A549 (cell line): Measurements from ENCODE around the gene HNRNPA1. TPM values are rescaled to one million over a fixed set of nuclear protein-coding genes. Genes with fewer than 3 reads are reported as not detected.
A peak's percentile ranks its signal among the peaks of the same experiment; 100 is the strongest.
"Not testable (repeated sequence)": the region's sequence is repeated elsewhere in the genome, so short reads cannot be mapped to it uniquely, and the experiment has no call there.

Experiments
- ATAC-seq, 2 experiments: fragments of 200-7000 bp in 1 of 2; fragments of >200 bp in 1 of 2; cut with Nextera tagmentation in 1 of 2; cut with Tn5 transposase in 1 of 2; 3 replicates each; pipeline versions ENCODE4 v1.8.0 to v1.9.1; 2018 to 2020; ENCODE audit warnings: mild to moderate bottlenecking in 1 of 2, moderate library complexity in 1 of 2
- CTCF ChIA-PET: fragments of 300-600 bp; sonication (Branson Sonifier 250); formaldehyde crosslinking; extraction: SDS; loops from one replicate; lab custom pipeline; 2021; ENCODE audit warnings: antibody characterized with exemption, inconsistent platforms; lab: Yijun Ruan, JAX
- POLR2A ChIA-PET: fragments of 350-600 bp; formaldehyde crosslinking; extraction: SDS; loops from one replicate; lab custom pipeline; 2021; ENCODE audit warnings: antibody characterized with exemption, inconsistent platforms; lab: Yijun Ruan, JAX
- DNase-seq, 2 experiments: peaks; one replicate each; pipeline versions ENCODE4 v3.0.0 to v3.0.0-alpha.2; 2011 to 2016; ENCODE audit warnings: low read depth in 1 of 2, low spot score in 1 of 2
- FAIRE-seq: peaks from 2 replicates; lab custom pipeline; 2011; peaks lifted over from hg19 to GRCh38; lab: Jason Lieb, UNC
- H3K27ac ChIP-seq, 2 experiments: fragments of >200 bp; sonication (Bioruptor Twin); formaldehyde crosslinking; 3 replicates each; pipeline ENCODE4 v1.5.1; 2016 to 2017
- H3K4me1 ChIP-seq: fragments of >200 bp; sonication (Bioruptor Twin); formaldehyde crosslinking; 3 replicates; pipeline ENCODE4 v1.6.1; 2016
- H3K4me2 ChIP-seq: fragments of >200 bp; sonication (Bioruptor Twin); formaldehyde crosslinking; 3 replicates; pipeline ENCODE4 v1.6.1; 2016
- H3K4me3 ChIP-seq: fragments of >200 bp; sonication (Bioruptor Twin); formaldehyde crosslinking; 3 replicates; pipeline ENCODE4 v1.5.1; 2016
- H3K9me3 ChIP-seq: fragments of >200 bp; sonication (Bioruptor Twin); formaldehyde crosslinking; 3 replicates; pipeline ENCODE4 v1.6.1; 2016
- CHD2 ChIP-seq: fragments of 150-350 bp; IDR thresholded peaks from 2 replicates; pipeline ENCODE4 v1.6.1; 2014; ENCODE audit warnings: low read length; ENCODE audit not compliant: partially characterized antibody
- CHD4 ChIP-seq: fragments of 200-600 bp; sonication (generic); IDR thresholded peaks from 2 replicates; pipeline ENCODE4 v1.6.1; 2016; ENCODE audit warnings: antibody characterized with exemption, mild to moderate bottlenecking, borderline replicate concordance
- EHF ChIP-seq: fragments of 250-450 bp; sonication (Bioruptor Pico); IDR thresholded peaks from 2 replicates; pipeline ENCODE4 v1.5.0; 2020; ENCODE audit warnings: mild to moderate bottlenecking
- FOSB ChIP-seq: fragments of 250-450 bp; sonication (Bioruptor Pico); IDR thresholded peaks from 2 replicates; pipeline ENCODE4 v1.5.0; 2020; ENCODE audit warnings: mild to moderate bottlenecking, moderate library complexity
- FOSL2 ChIP-seq, 2 experiments: fragments of 450-650 bp in 1 of 2; fragments of >200 bp in 1 of 2; sonication (Bioruptor Twin) in 1 of 2; formaldehyde crosslinking; IDR thresholded peaks; 2 replicates each; pipeline versions ENCODE4 v1.5.0 to v1.6.1; 2016 to 2020; ENCODE audit warnings: mild to moderate bottlenecking in 1 of 2, moderate library complexity in 1 of 2
- FOXS1 ChIP-seq: fragments of 250-450 bp; sonication (Bioruptor Pico); IDR thresholded peaks from 2 replicates; pipeline ENCODE4 v1.5.0; 2020; ENCODE audit warnings: mild to moderate bottlenecking, moderate library complexity
- HEYL ChIP-seq: fragments of 250-450 bp; sonication (Bioruptor Pico); IDR thresholded peaks from 2 replicates; pipeline ENCODE4 v1.8.0; 2021; ENCODE audit warnings: mild to moderate bottlenecking, moderate library complexity
- HOXB5 ChIP-seq: fragments of 250-450 bp; sonication (Bioruptor Pico); IDR thresholded peaks from 2 replicates; pipeline ENCODE4 v1.5.0; 2020; ENCODE audit warnings: mild to moderate bottlenecking, moderate library complexity
- JUN ChIP-seq, 2 experiments: fragments of >200 bp; sonication (Bioruptor Twin); formaldehyde crosslinking; IDR thresholded peaks; 2 replicates in 1 of 2; 3 replicates in 1 of 2; pipeline ENCODE4 v1.6.1; 2016 to 2017
- JUNB ChIP-seq: fragments of >200 bp; sonication (Bioruptor Twin); formaldehyde crosslinking; IDR thresholded peaks from 2 replicates; pipeline ENCODE4 v1.6.1; 2016
- KDM5A ChIP-seq: fragments of 200-600 bp; sonication (generic); IDR thresholded peaks from 2 replicates; pipeline ENCODE4 v1.6.1; 2016; ENCODE audit warnings: antibody characterized with exemption, mild to moderate bottlenecking
- MAFK ChIP-seq: fragments of 450-650 bp; IDR thresholded peaks from 2 replicates; pipeline ENCODE4 v1.6.1; 2014; ENCODE audit not compliant: partially characterized antibody
- MYC ChIP-seq: IDR thresholded peaks from 2 replicates; pipeline ENCODE4 v1.6.1; 2012; ENCODE audit warnings: mild to moderate bottlenecking, inconsistent platforms, low read length, improper control_type of control experiment, borderline replicate concordance
- PHF8 ChIP-seq: fragments of 200-600 bp; sonication (generic); IDR thresholded peaks from 2 replicates; pipeline ENCODE4 v1.6.1; 2016; ENCODE audit warnings: low read depth, mild to moderate bottlenecking, antibody characterized with exemption, moderate library complexity, borderline replicate concordance
- SMC3 ChIP-seq: fragments of >200 bp; sonication (Bioruptor Twin); formaldehyde crosslinking; IDR thresholded peaks from 3 replicates; pipeline ENCODE4 v1.6.1; 2018; ENCODE audit warnings: inconsistent platforms
- USF2 ChIP-seq: fragments of 450-650 bp; IDR thresholded peaks from 2 replicates; pipeline ENCODE4 v1.6.1; 2014; ENCODE audit warnings: antibody characterized with exemption
- ZNF302 ChIP-seq: fragments of 250-450 bp; sonication (Bioruptor Pico); IDR thresholded peaks from 2 replicates; pipeline ENCODE4 v1.9.0; 2021; ENCODE audit warnings: inconsistent platforms, mild to moderate bottlenecking, moderate library complexity
- ZSCAN20 ChIP-seq: fragments of 250-450 bp; sonication (Bioruptor Pico); IDR thresholded peaks from 2 replicates; pipeline ENCODE4 v1.8.0; 2022; ENCODE audit warnings: mild to moderate bottlenecking, moderate library complexity
- WGBS: methylation state at CpG from one replicate; pipeline ENCODE4 v1.1.6; 2017; ENCODE audit errors: missing lambda C conversion rate; 5-methylcytosine and 5-hydroxymethylcytosine counted together
- polyA plus RNA-seq, 4 experiments: library from polyadenylated mRNA; depleted of rRNA in 3 of 4; stranded (reverse); fragments of >200 nt; fragmentation: RNase III in 1 of 4; extraction: RNeasy Plus Mini Kit Qiagen cat#74134 plus additional on column Dnase treatment in 1 of 4; gene quantifications; 2 replicates in 3 of 4; 3 replicates in 1 of 4; pipeline ENCODE4 v1.2.3, GENCODE V29; 2011 to 2017
- TF ChIP-seq, protein P1 (sequence below): IDR thresholded peaks from 2 replicates; pipeline ENCODE4 v1.6.1; 2012
- TF ChIP-seq, protein P2 (sequence below): fragments of 250-450 bp; sonication (Bioruptor Pico); IDR thresholded peaks from 2 replicates; pipeline ENCODE4 v1.5.0; 2021; ENCODE audit warnings: mild to moderate bottlenecking, moderate library complexity, borderline replicate concordance

HNRNPA1 gene
- polyA plus RNA-seq, 2 of the 4 experiments (the other 2 are of a cell fraction), result 880 to 1,479 TPM

DNA sequence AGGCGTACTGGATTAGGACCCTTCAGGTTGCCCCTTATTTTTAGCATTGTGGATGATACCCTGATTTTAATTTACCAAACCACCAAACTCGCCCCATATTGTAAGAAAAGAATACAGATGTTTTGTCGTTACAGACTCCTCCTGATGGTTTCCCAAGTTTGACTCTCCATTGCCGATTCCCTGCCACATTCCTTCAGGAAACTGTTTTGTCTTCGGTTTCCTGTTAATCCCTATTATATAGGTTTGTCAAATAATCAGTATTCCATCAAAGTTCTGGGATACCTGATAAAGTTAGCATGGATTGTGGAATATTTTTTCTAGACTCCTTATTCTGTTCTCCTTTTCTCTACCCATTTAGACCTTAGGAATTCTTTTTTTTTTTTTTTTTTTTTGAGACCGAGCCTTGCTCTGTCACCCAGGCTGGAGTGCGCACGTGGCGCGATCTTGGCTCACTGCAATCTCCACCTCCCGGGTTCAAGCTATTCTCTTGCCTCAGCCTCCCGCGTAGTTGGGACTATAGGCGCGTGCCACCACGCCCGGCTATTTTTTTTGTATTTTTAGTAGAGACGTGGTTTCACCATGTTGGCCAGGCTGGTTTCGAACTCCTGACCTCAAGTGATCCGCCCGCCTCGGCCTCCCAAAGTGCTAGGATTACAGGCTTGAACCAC is 45.0 kb downstream of the HNRNPA1 start:
- Histone ChIP-seq H3K27ac (peak overlapping the region; percentile 85 to 91), H3K4me3 (peak overlapping the region; percentile 74), H3K4me2 (peak overlapping the region; percentile 59), H3K4me1 (peaks cover 48% of the 10 kb centered on the region)
- WGBS, result 2% methylated on average over 22 of the region's 22 CpGs
- POLR2A ChIA-PET, result interaction anchor here (0.6 to 3.2 kb wide), 10 partner anchors 11 to 74 kb away, joined by 3 to 40 read pairs (median 8); partner anchors contain the start of genes CBX5, HNRNPA1 and NFE2
- peak in 1 of 2 experiments; percentile 39 for DNase-seq
- CTCF ChIA-PET, result interaction anchor here (0.6 to 10.2 kb wide), 42 partner anchors 10 to 113 kb away, joined by 3 to 100 read pairs (median 5); partner anchors contain the start of genes CBX5 and NFE2
- 0 out of 2 replicates have a peak, but pooled peaks have one; percentile 12 for TF ChIP-seq PHF8
- peak; percentile 52; the same call in 1 of the 2 replicates for TF ChIP-seq KDM5A
- TF ChIP-seq HEYL (CRISPR knock-in tag), result 0 out of 2 replicates have a peak, but pooled peaks have one; percentile 44
- peak; percentile 2; the same call in 1 of the 2 replicates for TF ChIP-seq FOSB (CRISPR knock-in tag)
- TF ChIP-seq, protein P1, sequence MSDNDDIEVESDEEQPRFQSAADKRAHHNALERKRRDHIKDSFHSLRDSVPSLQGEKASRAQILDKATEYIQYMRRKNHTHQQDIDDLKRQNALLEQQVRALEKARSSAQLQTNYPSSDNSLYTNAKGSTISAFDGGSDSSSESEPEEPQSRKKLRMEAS, result peak; percentile 70
- TF ChIP-seq MYC, result peak; percentile 74
- ATAC-seq, H3K9me3 ChIP-seq, FAIRE-seq: not testable (repeated sequence)

GRCh38 chr12:54328595-54329337 is 48.2 kb downstream of the HNRNPA1 start:
- DNase-seq (no peak), ATAC-seq (no peak), FAIRE-seq (no peak)
- POLR2A ChIA-PET, result interaction anchor here (1.0 kb wide), 1 partner anchor 49 kb away, joined by 3 read pairs; the partner anchor contains the start of genes CBX5 and HNRNPA1
- 94% methylated on average over 6 of the region's 6 CpGs for WGBS
- CTCF ChIA-PET, result interaction anchor here (0.6 to 10.2 kb wide), 8 partner anchors 6 to 1382 kb away, joined by 3 to 100 read pairs (median 6); no protein-coding TSS in a partner anchor
- Histone ChIP-seq H3K4me3 (no peak overlapping the region), H3K4me1 (peaks cover 53% of the 10 kb centered on the region), H3K27ac (peak overlapping the region in 1 of 2 experiments; percentile 53; a peak in 2 of 6 replicates), H3K9me3 (no peaks in the 10 kb centered on the region), H3K4me2 (peak overlapping the region; percentile 16)
- no peak for TF ChIP-seq FOSL2 (IDR thresholded peaks at IDR 0.05)
- TF ChIP-seq FOSL2 (CRISPR knock-in tag; IDR thresholded peaks at IDR 0.05), result no peak
- no peak for TF ChIP-seq SMC3
- no peak for TF ChIP-seq ZNF302
- no peak for TF ChIP-seq ZSCAN20
- TF ChIP-seq JUN (IDR thresholded peaks at IDR 0.05), result no peak
- no peak for TF ChIP-seq USF2
- TF ChIP-seq HOXB5 (CRISPR knock-in tag), result no peak
- no peak for TF ChIP-seq MYC
- no peak for TF ChIP-seq FOXS1 (CRISPR knock-in tag)
- no peak for TF ChIP-seq CHD2
- TF ChIP-seq EHF (CRISPR knock-in tag), result no peak
- no peak for TF ChIP-seq CHD4
- TF ChIP-seq, protein P2, sequence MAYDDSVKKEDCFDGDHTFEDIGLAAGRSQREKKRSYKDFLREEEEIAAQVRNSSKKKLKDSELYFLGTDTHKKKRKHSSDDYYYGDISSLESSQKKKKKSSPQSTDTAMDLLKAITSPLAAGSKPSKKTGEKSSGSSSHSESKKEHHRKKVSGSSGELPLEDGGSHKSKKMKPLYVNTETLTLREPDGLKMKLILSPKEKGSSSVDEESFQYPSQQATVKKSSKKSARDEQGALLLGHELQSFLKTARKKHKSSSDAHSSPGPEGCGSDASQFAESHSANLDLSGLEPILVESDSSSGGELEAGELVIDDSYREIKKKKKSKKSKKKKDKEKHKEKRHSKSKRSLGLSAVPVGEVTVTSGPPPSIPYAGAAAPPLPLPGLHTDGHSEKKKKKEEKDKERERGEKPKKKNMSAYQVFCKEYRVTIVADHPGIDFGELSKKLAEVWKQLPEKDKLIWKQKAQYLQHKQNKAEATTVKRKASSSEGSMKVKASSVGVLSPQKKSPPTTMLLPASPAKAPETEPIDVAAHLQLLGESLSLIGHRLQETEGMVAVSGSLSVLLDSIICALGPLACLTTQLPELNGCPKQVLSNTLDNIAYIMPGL, result no peak
- TF ChIP-seq MAFK, result no peak
- no peak for TF ChIP-seq JUNB
